HG03196 (cell line): ENCODE measurements around the gene FIGNL1.

ENCODE experiments used
- ATAC-seq: cut with Tn5 transposase; IDR thresholded peaks from one replicate; pipeline ENCODE4 v1.9.1; 2021; ENCODE audit not compliant: unreplicated experiment

The FIGNL1 gene

GRCh38 chr7:50431316-50431715 is 18.8 kb downstream of the FIGNL1 start:
- ATAC-seq = no peak

GRCh38 chr7:50428911-50429310 is 21.2 kb downstream of the FIGNL1 start:
- ATAC-seq = no peak

GRCh38 chr7:50427518-50427917 is 22.6 kb downstream of the FIGNL1 start:
- ATAC-seq = no peak

GRCh38 chr7:50426280-50427045 is 23.7 kb downstream of the FIGNL1 start:
- ATAC-seq = no peak

- ATAC-seq = no peak
These were observed 24.8 kb downstream of the FIGNL1 start for GRCh38 chr7:50425318-50425717.

- ATAC-seq = no peak
These were observed 26.3 kb downstream of the FIGNL1 start for GRCh38 chr7:50423860-50424259.

GRCh38 chr7:50422858-50423257 is 27.3 kb downstream of the FIGNL1 start:
- no peak for ATAC-seq

GRCh38 chr7:50421043-50421442 is 29.1 kb downstream of the FIGNL1 start:
- ATAC-seq = no peak

GRCh38 chr7:50418526-50419290 is 31.4 kb downstream of the FIGNL1 start:
- ATAC-seq = no peak

- ATAC-seq = peak; percentile 79
These were observed 32.0 kb downstream of the FIGNL1 start for GRCh38 chr7:50418086-50418515.

GRCh38 chr7:50416527-50417182 is 33.5 kb downstream of the FIGNL1 start:
- ATAC-seq = peak; percentile 74

- ATAC-seq = no peak
These were observed 34.2 kb downstream of the FIGNL1 start for GRCh38 chr7:50415844-50416364.

- ATAC-seq = no peak
These were observed 36.6 kb downstream of the FIGNL1 start for GRCh38 chr7:50413561-50413960.

GRCh38 chr7:50412973-50413372 is 37.2 kb downstream of the FIGNL1 start:
- no peak for ATAC-seq

- ATAC-seq = no peak
These were observed 38.8 kb downstream of the FIGNL1 start for GRCh38 chr7:50411332-50411731.

GRCh38 chr7:50409856-50410745 is 40.0 kb downstream of the FIGNL1 start:
- peak; percentile 54 for ATAC-seq

GRCh38 chr7:50406935-50407334 is 43.2 kb downstream of the FIGNL1 start:
- no peak for ATAC-seq

- no peak for ATAC-seq
These were observed 44.9 kb downstream of the FIGNL1 start for GRCh38 chr7:50405221-50405620.

- ATAC-seq = no peak
These were observed 45.8 kb downstream of the FIGNL1 start for GRCh38 chr7:50404392-50404791.

- no peak for ATAC-seq
These were observed 50.0 kb downstream of the FIGNL1 start for GRCh38 chr7:50400114-50400513.

- no peak for ATAC-seq
These were observed 50.5 kb downstream of the FIGNL1 start for GRCh38 chr7:50399635-50400034.
